ENCODE results near the gene ZNF526.

Gene ZNF526

GRCh38 chr19:42219812-42220750 is at the start of gene ZNF526:
Gene ZNF526 (plus strand): TSS chr19:42220312. CDS start chr19:42224404, 4,092 bp downstream.
- DNase-seq (ENCODE audit: low read depth) = peak; percentile 93

- DNase-seq (ENCODE audit: low read depth) = no peak
Observed at GRCh38 chr19:42170715-42171114, 49.4 kb upstream of the ZNF526 start.

GRCh38 chr19:42172261-42172660 is 47.9 kb upstream of the ZNF526 start:
- no peak for DNase-seq (ENCODE audit: low read depth)

GRCh38 chr19:42173695-42174094 is 46.4 kb upstream of the ZNF526 start:
- no peak for DNase-seq (ENCODE audit: low read depth)

- no peak for DNase-seq (ENCODE audit: low read depth)
Observed at GRCh38 chr19:42174188-42174587, 45.9 kb upstream of the ZNF526 start.

GRCh38 chr19:42174958-42175734 is 45.0 kb upstream of the ZNF526 start:
- no peak for DNase-seq (ENCODE audit: low read depth)

- DNase-seq (ENCODE audit: low read depth) = no peak
Observed at GRCh38 chr19:42175952-42176648, 44.0 kb upstream of the ZNF526 start.

- no peak for DNase-seq (ENCODE audit: low read depth)
Observed at GRCh38 chr19:42176649-42176989, 43.5 kb upstream of the ZNF526 start.

- peak; percentile 53 for DNase-seq (ENCODE audit: low read depth)
Observed at GRCh38 chr19:42176990-42177685, 43.0 kb upstream of the ZNF526 start.

- no peak for DNase-seq (ENCODE audit: low read depth)
Observed at GRCh38 chr19:42177686-42178019, 42.5 kb upstream of the ZNF526 start.

- no peak for DNase-seq (ENCODE audit: low read depth)
Observed at GRCh38 chr19:42178791-42179674, 41.1 kb upstream of the ZNF526 start.

GRCh38 chr19:42184401-42184861 is 35.7 kb upstream of the ZNF526 start:
- peak; percentile 56 for DNase-seq (ENCODE audit: low read depth)

- DNase-seq (ENCODE audit: low read depth) = no peak
Observed at GRCh38 chr19:42185277-42185676, 34.8 kb upstream of the ZNF526 start.

GRCh38 chr19:42188665-42189064 is 31.4 kb upstream of the ZNF526 start:
- no peak for DNase-seq (ENCODE audit: low read depth)

GRCh38 chr19:42189133-42189532 is 31.0 kb upstream of the ZNF526 start:
- no peak for DNase-seq (ENCODE audit: low read depth)

- DNase-seq (ENCODE audit: low read depth) = no peak
Observed at GRCh38 chr19:42191330-42191729, 28.8 kb upstream of the ZNF526 start.

GRCh38 chr19:42191855-42192254 is 28.3 kb upstream of the ZNF526 start:
- DNase-seq (ENCODE audit: low read depth) = no peak

- no peak for DNase-seq (ENCODE audit: low read depth)
Observed at GRCh38 chr19:42193294-42193693, 26.8 kb upstream of the ZNF526 start.

GRCh38 chr19:42193706-42194105 is 26.4 kb upstream of the ZNF526 start:
- DNase-seq (ENCODE audit: low read depth) = no peak

- DNase-seq (ENCODE audit: low read depth) = no peak
Observed at GRCh38 chr19:42196011-42197001, 23.8 kb upstream of the ZNF526 start.
